K562 (cell line): ENCODE measurements around the gene PIK3R5.

Experiments used
- EP300 ChIP-seq: IDR thresholded peaks from 2 replicates; pipeline ENCODE4 v1.6.1; 2012; ENCODE audit warnings: low read length, improper control_type of control experiment
- MAZ ChIP-seq, 2 experiments: fragments of 450-650 bp in 1 of 2; sonication (generic) in 1 of 2; formaldehyde crosslinking; IDR thresholded peaks in 1 of 2; conservative IDR thresholded peaks in 1 of 2; 2 replicates each; pipeline versions ENCODE4 v1.4.0 to v1.5.0; 2020; ENCODE audit warnings: mild to moderate bottlenecking in 1 of 2, missing genetic modification reagents in 1 of 2
- NFE2L1 ChIP-seq: fragments of 450-650 bp; IDR thresholded peaks from 2 replicates; pipeline ENCODE4 v1.6.1; 2016; ENCODE audit warnings: missing genetic modification characterization, low read depth, mild to moderate bottlenecking, missing compliant biosample characterization, moderate library complexity, borderline replicate concordance
- RAD21 ChIP-seq, 2 experiments: fragments of 250-450 bp in 1 of 2; fragments of 450-650 bp in 1 of 2; sonication (Bioruptor Pico) in 1 of 2; formaldehyde crosslinking in 1 of 2; IDR thresholded peaks in 1 of 2; conservative IDR thresholded peaks in 1 of 2; 2 replicates each; pipeline versions ENCODE4 v1.4.0 to v1.8.0; 2020 to 2022; ENCODE audit warnings: mild to moderate bottlenecking in 2 of 2, moderate library complexity in 1 of 2
- SIN3A ChIP-seq, 2 experiments: fragments of 150-350 bp in 1 of 2; IDR thresholded peaks; 2 replicates each; pipeline ENCODE4 v1.6.1; 2011 to 2016; ENCODE audit warnings: borderline replicate concordance in 2 of 2, low read depth in 2 of 2, low read length in 2 of 2, mild to moderate bottlenecking in 2 of 2, moderate library complexity in 2 of 2; ENCODE audit not compliant: control insufficient read depth in 1 of 2
- SIN3B ChIP-seq: fragments of 450-650 bp; IDR thresholded peaks from 2 replicates; pipeline ENCODE4 v1.6.1; 2017; ENCODE audit warnings: low read depth, mild to moderate bottlenecking, moderate library complexity
- TF ChIP-seq, protein P1 (sequence below): fragments of 450-650 bp; IDR thresholded peaks from 2 replicates; pipeline ENCODE4 v1.6.1; 2017; ENCODE audit warnings: mild to moderate bottlenecking, moderate library complexity
- TF ChIP-seq, protein P2 (sequence below): IDR thresholded peaks from 2 replicates; pipeline ENCODE4 v1.6.1; 2016; ENCODE audit warnings: missing genetic modification characterization, missing compliant biosample characterization
- TF ChIP-seq, protein P3 (sequence below): sonication (generic); formaldehyde crosslinking; IDR thresholded peaks from 2 replicates; pipeline ENCODE4 v1.8.1; 2023; ENCODE audit warnings: mild to moderate bottlenecking, missing genetic modification reagents
- TF ChIP-seq, protein P4 (sequence below), 2 experiments: fragments of 450-650 bp; conservative IDR thresholded peaks; 2 replicates each; pipeline ENCODE4 v1.6.1; 2017; ENCODE audit warnings: mild to moderate bottlenecking in 2 of 2, moderate library complexity in 2 of 2
- TF ChIP-seq, protein P5 (sequence below), 3 experiments: IDR thresholded peaks in 2 of 3; conservative IDR thresholded peaks in 1 of 3; 2 replicates each; pipeline ENCODE4 v1.5.1; 2011 to 2012; ENCODE audit warnings: low read length in 3 of 3, mild to moderate bottlenecking in 3 of 3, control low read depth in 2 of 3, improper control_type of control experiment in 1 of 3, inconsistent platforms in 1 of 3, low read depth in 1 of 3, mixed read lengths in 1 of 3, moderate library complexity in 1 of 3; ENCODE audit not compliant: insufficient read depth in 2 of 3
- TF ChIP-seq, protein P6 (sequence below): sonication (generic); formaldehyde crosslinking; IDR thresholded peaks from 2 replicates; pipeline ENCODE4 v1.9.0; 2022; ENCODE audit warnings: mild to moderate bottlenecking, missing genetic modification reagents

DNA sequence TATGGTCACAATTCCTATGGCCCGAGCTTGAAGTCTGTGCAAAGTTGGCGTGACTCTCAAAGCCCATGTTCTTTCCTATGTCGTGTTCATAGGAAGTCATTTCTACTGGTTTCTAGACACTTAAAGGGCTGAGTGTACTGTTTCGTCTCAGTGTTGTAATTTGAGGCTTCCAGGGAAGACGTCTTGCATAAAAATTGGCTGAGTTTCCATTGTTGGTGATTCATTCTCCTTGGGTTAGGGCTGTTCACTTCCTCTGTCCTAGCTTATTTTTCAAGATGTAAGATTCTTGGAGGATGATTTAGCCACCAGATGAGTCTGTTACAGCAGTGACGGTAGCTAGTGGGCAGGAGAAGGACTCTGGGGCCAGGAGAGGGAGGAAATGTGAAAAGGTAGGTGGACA is 43.1 kb downstream of the PIK3R5 start:
- TF ChIP-seq SIN3B (no peak), SIN3A (IDR thresholded peaks at IDR 0.05; ENCODE audit: borderline replicate concordance in 2 of 2, control insufficient read depth in 1 of 2, low read depth in 2 of 2, low read length in 2 of 2) (no peak), MAZ (CRISPR knock-in tag; conservative IDR thresholded peaks at IDR 0.05 in 1 of 2, IDR thresholded peaks at IDR 0.05 in 1 of 2) (no peak), RAD21 (CRISPR knock-in tag; conservative IDR thresholded peaks at IDR 0.05 in 1 of 2, IDR thresholded peaks at IDR 0.05 in 1 of 2) (no peak), EP300 (no peak), NFE2L1 (tag) (no peak)
- TF ChIP-seq, protein P1, sequence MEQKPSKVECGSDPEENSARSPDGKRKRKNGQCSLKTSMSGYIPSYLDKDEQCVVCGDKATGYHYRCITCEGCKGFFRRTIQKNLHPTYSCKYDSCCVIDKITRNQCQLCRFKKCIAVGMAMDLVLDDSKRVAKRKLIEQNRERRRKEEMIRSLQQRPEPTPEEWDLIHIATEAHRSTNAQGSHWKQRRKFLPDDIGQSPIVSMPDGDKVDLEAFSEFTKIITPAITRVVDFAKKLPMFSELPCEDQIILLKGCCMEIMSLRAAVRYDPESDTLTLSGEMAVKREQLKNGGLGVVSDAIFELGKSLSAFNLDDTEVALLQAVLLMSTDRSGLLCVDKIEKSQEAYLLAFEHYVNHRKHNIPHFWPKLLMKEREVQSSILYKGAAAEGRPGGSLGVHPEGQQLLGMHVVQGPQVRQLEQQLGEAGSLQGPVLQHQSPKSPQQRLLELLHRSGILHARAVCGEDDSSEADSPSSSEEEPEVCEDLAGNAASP = no peak
- TF ChIP-seq, protein P2, sequence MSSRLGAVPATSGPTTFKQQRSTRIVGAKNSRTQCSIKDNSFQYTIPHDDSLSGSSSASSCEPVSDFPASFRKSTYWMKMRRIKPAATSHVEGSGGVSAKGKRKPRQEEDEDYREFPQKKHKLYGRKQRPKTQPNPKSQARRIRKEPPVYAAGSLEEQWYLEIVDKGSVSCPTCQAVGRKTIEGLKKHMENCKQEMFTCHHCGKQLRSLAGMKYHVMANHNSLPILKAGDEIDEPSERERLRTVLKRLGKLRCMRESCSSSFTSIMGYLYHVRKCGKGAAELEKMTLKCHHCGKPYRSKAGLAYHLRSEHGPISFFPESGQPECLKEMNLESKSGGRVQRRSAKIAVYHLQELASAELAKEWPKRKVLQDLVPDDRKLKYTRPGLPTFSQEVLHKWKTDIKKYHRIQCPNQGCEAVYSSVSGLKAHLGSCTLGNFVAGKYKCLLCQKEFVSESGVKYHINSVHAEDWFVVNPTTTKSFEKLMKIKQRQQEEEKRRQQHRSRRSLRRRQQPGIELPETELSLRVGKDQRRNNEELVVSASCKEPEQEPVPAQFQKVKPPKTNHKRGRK (tag) = no peak
- TF ChIP-seq, protein P3, sequence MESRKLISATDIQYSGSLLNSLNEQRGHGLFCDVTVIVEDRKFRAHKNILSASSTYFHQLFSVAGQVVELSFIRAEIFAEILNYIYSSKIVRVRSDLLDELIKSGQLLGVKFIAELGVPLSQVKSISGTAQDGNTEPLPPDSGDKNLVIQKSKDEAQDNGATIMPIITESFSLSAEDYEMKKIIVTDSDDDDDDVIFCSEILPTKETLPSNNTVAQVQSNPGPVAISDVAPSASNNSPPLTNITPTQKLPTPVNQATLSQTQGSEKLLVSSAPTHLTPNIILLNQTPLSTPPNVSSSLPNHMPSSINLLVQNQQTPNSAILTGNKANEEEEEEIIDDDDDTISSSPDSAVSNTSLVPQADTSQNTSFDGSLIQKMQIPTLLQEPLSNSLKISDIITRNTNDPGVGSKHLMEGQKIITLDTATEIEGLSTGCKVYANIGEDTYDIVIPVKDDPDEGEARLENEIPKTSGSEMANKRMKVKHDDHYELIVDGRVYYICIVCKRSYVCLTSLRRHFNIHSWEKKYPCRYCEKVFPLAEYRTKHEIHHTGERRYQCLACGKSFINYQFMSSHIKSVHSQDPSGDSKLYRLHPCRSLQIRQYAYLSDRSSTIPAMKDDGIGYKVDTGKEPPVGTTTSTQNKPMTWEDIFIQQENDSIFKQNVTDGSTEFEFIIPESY (CRISPR knock-in tag) = no peak
- TF ChIP-seq, protein P4, sequence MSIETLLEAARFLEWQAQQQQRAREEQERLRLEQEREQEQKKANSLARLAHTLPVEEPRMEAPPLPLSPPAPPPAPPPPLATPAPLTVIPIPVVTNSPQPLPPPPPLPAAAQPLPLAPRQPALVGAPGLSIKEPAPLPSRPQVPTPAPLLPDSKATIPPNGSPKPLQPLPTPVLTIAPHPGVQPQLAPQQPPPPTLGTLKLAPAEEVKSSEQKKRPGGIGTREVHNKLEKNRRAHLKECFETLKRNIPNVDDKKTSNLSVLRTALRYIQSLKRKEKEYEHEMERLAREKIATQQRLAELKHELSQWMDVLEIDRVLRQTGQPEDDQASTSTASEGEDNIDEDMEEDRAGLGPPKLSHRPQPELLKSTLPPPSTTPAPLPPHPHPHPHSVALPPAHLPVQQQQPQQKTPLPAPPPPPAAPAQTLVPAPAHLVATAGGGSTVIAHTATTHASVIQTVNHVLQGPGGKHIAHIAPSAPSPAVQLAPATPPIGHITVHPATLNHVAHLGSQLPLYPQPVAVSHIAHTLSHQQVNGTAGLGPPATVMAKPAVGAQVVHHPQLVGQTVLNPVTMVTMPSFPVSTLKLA (conservative IDR thresholded peaks at IDR 0.05) = no peak
- TF ChIP-seq, protein P5, sequence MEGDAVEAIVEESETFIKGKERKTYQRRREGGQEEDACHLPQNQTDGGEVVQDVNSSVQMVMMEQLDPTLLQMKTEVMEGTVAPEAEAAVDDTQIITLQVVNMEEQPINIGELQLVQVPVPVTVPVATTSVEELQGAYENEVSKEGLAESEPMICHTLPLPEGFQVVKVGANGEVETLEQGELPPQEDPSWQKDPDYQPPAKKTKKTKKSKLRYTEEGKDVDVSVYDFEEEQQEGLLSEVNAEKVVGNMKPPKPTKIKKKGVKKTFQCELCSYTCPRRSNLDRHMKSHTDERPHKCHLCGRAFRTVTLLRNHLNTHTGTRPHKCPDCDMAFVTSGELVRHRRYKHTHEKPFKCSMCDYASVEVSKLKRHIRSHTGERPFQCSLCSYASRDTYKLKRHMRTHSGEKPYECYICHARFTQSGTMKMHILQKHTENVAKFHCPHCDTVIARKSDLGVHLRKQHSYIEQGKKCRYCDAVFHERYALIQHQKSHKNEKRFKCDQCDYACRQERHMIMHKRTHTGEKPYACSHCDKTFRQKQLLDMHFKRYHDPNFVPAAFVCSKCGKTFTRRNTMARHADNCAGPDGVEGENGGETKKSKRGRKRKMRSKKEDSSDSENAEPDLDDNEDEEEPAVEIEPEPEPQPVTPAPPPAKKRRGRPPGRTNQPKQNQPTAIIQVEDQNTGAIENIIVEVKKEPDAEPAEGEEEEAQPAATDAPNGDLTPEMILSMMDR (IDR thresholded peaks at IDR 0.05 in 2 of 3, conservative IDR thresholded peaks at IDR 0.05 in 1 of 3; ENCODE audit: insufficient read depth in 2 of 3, low read depth in 1 of 3, low read length in 3 of 3) = no peak
- TF ChIP-seq, protein P6, sequence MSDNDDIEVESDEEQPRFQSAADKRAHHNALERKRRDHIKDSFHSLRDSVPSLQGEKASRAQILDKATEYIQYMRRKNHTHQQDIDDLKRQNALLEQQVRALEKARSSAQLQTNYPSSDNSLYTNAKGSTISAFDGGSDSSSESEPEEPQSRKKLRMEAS = no peak
